ENCODE data around the gene PDE1C. TPM values are rescaled to one million over a fixed set of nuclear protein-coding genes. Genes with fewer than 3 reads are reported as not detected.

The PDE1C gene
- total RNA-seq, 1 donor from 2014 or later: 2.3 TPM

DNA sequence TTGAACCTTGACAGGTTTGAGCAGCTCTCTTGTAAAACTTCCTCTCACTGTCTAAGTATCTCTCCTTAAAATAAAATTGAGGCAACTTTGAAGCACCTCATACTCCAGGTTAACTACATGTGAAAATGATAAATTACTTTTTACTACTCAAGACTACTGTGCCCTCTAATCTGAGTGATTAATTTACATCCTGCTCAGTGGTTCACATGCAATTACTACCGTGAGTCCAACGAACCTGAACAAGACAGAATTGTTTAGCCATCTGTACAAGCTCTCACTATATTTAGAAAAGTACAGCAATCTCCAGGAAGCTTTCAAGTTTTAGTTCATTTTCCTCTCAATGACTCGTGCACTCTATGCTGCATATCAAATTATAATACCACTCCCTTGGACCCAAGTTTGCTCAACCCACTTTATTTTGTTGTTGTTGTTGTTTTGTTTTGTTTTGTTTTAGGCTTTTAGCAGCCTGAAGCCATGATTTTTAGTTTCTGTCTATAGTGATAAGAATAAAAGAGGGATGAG lies 21.2 kb downstream of the PDE1C start:
- H3K4me3 ChIP-seq (ENCODE audit: low read depth, low read length): no peak overlapping the region
- no peak for TF ChIP-seq CTCF (IDR thresholded peaks at IDR 0.05; ENCODE audit: insufficient read depth, low read length, poor library complexity, severe bottlenecking)
- H3K27me3 ChIP-seq (ENCODE audit: control insufficient read depth, insufficient read depth, low read length): no peaks in the 10 kb centered on the region
- H3K36me3 ChIP-seq (ENCODE audit: control insufficient read depth, insufficient read depth, low read length): no peaks in the 10 kb centered on the region
- DNase-seq (ENCODE audit: low read depth): no peak

GRCh38 chr7:32047801-32048200 lies 22.4 kb downstream of the PDE1C start:
- no peaks in the 10 kb centered on the region for H3K36me3 ChIP-seq (ENCODE audit: control insufficient read depth, insufficient read depth, low read length)
- DNase-seq (ENCODE audit: low read depth): no peak
- H3K4me3 ChIP-seq (ENCODE audit: low read depth, low read length): no peak overlapping the region
- H3K27me3 ChIP-seq (ENCODE audit: control insufficient read depth, insufficient read depth, low read length): no peaks in the 10 kb centered on the region
- no peak for TF ChIP-seq CTCF (IDR thresholded peaks at IDR 0.05; ENCODE audit: insufficient read depth, low read length, poor library complexity, severe bottlenecking)

- DNase-seq (ENCODE audit: low read depth): no peak
- Histone ChIP-seq H3K4me3 (ENCODE audit: low read depth, low read length) (no peak overlapping the region), H3K27me3 (ENCODE audit: control insufficient read depth, insufficient read depth, low read length) (no peaks in the 10 kb centered on the region), H3K36me3 (ENCODE audit: control insufficient read depth, insufficient read depth, low read length) (no peaks in the 10 kb centered on the region)
- TF ChIP-seq CTCF (IDR thresholded peaks at IDR 0.05; ENCODE audit: insufficient read depth, low read length, poor library complexity, severe bottlenecking): no peak
Observed at GRCh38 chr7:32047075-32047474, 23.1 kb downstream of the PDE1C start.

- no peaks in the 10 kb centered on the region for H3K36me3 ChIP-seq (ENCODE audit: control insufficient read depth, insufficient read depth, low read length)
- TF ChIP-seq CTCF (IDR thresholded peaks at IDR 0.05; ENCODE audit: insufficient read depth, low read length, poor library complexity, severe bottlenecking): no peak
- no peak for DNase-seq (ENCODE audit: low read depth)
- no peaks in the 10 kb centered on the region for H3K27me3 ChIP-seq (ENCODE audit: control insufficient read depth, insufficient read depth, low read length)
- H3K4me3 ChIP-seq (ENCODE audit: low read depth, low read length): no peak overlapping the region
Observed at GRCh38 chr7:32045228-32045627, 25.0 kb downstream of the PDE1C start.

DNA sequence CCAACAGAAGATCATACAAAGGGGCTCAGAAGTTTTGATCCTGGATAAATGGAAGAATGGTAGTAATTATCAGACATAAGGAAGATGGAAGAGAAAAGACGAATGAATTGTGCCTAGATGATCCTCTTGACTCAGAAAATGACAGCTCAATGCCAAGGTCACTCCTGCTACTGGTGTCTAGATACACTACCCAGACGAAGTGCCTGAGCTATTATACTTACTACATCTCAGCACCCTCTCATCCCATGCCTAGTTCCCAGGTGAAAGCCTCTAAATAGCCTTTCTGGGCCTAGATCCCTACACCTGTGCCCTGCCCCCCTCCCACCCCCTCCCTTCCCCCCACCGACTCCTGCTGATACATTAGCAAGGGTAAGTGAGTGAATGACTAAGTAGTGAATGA lies 25.5 kb downstream of the PDE1C start:
- no peak for TF ChIP-seq CTCF (IDR thresholded peaks at IDR 0.05; ENCODE audit: insufficient read depth, low read length, poor library complexity, severe bottlenecking)
- H3K36me3 ChIP-seq (ENCODE audit: control insufficient read depth, insufficient read depth, low read length): no peaks in the 10 kb centered on the region
- H3K27me3 ChIP-seq (ENCODE audit: control insufficient read depth, insufficient read depth, low read length): no peaks in the 10 kb centered on the region
- H3K4me3 ChIP-seq (ENCODE audit: low read depth, low read length): no peak overlapping the region
- no peak for DNase-seq (ENCODE audit: low read depth)

DNA sequence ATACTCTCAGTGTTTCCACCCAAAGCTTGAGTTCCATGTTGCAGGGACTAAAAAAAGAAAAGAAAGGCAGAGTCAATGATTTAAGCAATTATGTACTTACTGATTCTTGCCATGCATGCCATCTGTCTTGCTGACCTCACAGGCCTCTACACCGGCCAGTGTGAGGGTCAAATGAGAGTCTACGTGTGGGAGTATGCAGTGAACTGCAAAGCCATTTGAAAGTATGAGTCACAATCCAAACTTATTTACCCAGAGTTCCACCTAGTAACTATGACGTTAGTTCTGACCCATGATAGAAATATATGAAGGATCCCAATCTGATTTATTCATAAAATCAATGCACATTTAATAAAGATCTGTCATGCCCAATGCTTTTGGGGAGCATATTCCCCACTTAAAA lies 26.5 kb downstream of the PDE1C start:
- no peaks in the 10 kb centered on the region for H3K27me3 ChIP-seq (ENCODE audit: control insufficient read depth, insufficient read depth, low read length)
- peak; percentile 95 for DNase-seq (ENCODE audit: low read depth)
- TF ChIP-seq CTCF (IDR thresholded peaks at IDR 0.05; ENCODE audit: insufficient read depth, low read length, poor library complexity, severe bottlenecking): no peak
- H3K36me3 ChIP-seq (ENCODE audit: control insufficient read depth, insufficient read depth, low read length): no peaks in the 10 kb centered on the region
- H3K4me3 ChIP-seq (ENCODE audit: low read depth, low read length): no peak overlapping the region

Measured in kidney epithelial cell (primary cell).